Type B pancreatic cell (in vitro differentiated cells): ENCODE results near the gene MMS22L. TPM values are rescaled to one million over a fixed set of nuclear protein-coding genes. Genes with fewer than 3 reads are reported as not detected.
A peak's percentile ranks its signal among the peaks of the same experiment; 100 is the strongest.

ENCODE experiments used
- DNase-seq: peaks from one replicate; pipeline ENCODE4 v3.0.0; 2021; ENCODE audit warnings: mixed read lengths; ENCODE audit not compliant: unreplicated experiment; ENCODE audit errors: extremely low spot score
- H3K27ac Mint-ChIP-seq: 2 replicates; pipeline ENCODE4 v1.8.0; 2021; ENCODE audit warnings: mild to moderate bottlenecking, mixed read lengths
- H3K27me3 Mint-ChIP-seq: 2 replicates; pipeline ENCODE4 v1.8.0; 2021; ENCODE audit warnings: mixed read lengths
- H3K36me3 Mint-ChIP-seq: 2 replicates; pipeline ENCODE4 v1.8.0; 2021; ENCODE audit warnings: mixed read lengths
- H3K4me1 Mint-ChIP-seq: one replicate; pipeline ENCODE4 v1.8.0; 2021; ENCODE audit warnings: mixed read lengths; ENCODE audit not compliant: unreplicated experiment
- H3K4me3 Mint-ChIP-seq: 2 replicates; pipeline ENCODE4 v1.8.0; 2021; ENCODE audit warnings: mild to moderate bottlenecking, mixed read lengths
- H3K9me3 Mint-ChIP-seq: 2 replicates; pipeline ENCODE4 v1.8.0; 2021; ENCODE audit warnings: mixed read lengths
- long read RNA-seq: library from polyadenylated mRNA; unstranded; transcript quantifications from one replicate; pipeline ENCODE4 v2.0.0, GENCODE V29; 2020
- total RNA-seq: library from RNA; stranded (reverse); gene quantifications from 2 replicates; pipeline ENCODE4 v1.2.1, GENCODE V29; 2021; ENCODE audit warnings: low replicate concordance
- TF ChIP-seq, protein P1 (sequence below): fragments of 200-600 bp; sonication (generic); conservative IDR thresholded peaks from 2 replicates; pipeline ENCODE4 v1.5.0; 2021; ENCODE audit warnings: antibody characterized with exemption, mild to moderate bottlenecking

MMS22L gene
- 40.3 and 64.1 TPM in 2 replicates for total RNA-seq
- long read RNA-seq, partial matches to known transcripts = 69 of 136 reads
- long read RNA-seq, other reads (novel, unspliced or antisense) = 66 of 136 reads

GRCh38 chr6:97282726-97283617 is at the start of gene MMS22L:
MMS22L (minus strand) TSS chr6:97283216; CDS start chr6:97282477, 739 bp downstream.
- Mint-ChIP-seq H3K4me3 (peak within 1 kb of the TSS; percentile 98), H3K36me3 (peaks cover 13% of the 10 kb centered on the region), H3K27ac (peak within 1 kb of the TSS; percentile 92), H3K27me3 (no peaks in the 10 kb centered on the region), H3K4me1 (peaks cover 14% of the 10 kb centered on the region), H3K9me3 (no peaks in the 10 kb centered on the region)
- TF ChIP-seq, protein P1, sequence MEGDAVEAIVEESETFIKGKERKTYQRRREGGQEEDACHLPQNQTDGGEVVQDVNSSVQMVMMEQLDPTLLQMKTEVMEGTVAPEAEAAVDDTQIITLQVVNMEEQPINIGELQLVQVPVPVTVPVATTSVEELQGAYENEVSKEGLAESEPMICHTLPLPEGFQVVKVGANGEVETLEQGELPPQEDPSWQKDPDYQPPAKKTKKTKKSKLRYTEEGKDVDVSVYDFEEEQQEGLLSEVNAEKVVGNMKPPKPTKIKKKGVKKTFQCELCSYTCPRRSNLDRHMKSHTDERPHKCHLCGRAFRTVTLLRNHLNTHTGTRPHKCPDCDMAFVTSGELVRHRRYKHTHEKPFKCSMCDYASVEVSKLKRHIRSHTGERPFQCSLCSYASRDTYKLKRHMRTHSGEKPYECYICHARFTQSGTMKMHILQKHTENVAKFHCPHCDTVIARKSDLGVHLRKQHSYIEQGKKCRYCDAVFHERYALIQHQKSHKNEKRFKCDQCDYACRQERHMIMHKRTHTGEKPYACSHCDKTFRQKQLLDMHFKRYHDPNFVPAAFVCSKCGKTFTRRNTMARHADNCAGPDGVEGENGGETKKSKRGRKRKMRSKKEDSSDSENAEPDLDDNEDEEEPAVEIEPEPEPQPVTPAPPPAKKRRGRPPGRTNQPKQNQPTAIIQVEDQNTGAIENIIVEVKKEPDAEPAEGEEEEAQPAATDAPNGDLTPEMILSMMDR = no peak
- DNase-seq = peak; percentile 94

GRCh38 chr6:97322811-97323210 is 39.8 kb upstream of the MMS22L start:
- TF ChIP-seq, protein P1 = no peak
- H3K9me3 Mint-ChIP-seq = peaks cover 7% of the 10 kb centered on the region
- no peak overlapping the region for H3K4me3 Mint-ChIP-seq
- H3K36me3 Mint-ChIP-seq = no peaks in the 10 kb centered on the region
- H3K27ac Mint-ChIP-seq = no peak overlapping the region
- DNase-seq = no peak
- no peaks in the 10 kb centered on the region for H3K4me1 Mint-ChIP-seq
- no peaks in the 10 kb centered on the region for H3K27me3 Mint-ChIP-seq

- TF ChIP-seq, protein P1 = no peak
- Mint-ChIP-seq H3K27me3 (no peaks in the 10 kb centered on the region), H3K4me3 (no peak overlapping the region), H3K9me3 (peaks cover 2% of the 10 kb centered on the region), H3K27ac (no peak overlapping the region), H3K4me1 (no peaks in the 10 kb centered on the region), H3K36me3 (no peaks in the 10 kb centered on the region)
- DNase-seq = no peak
Observed at GRCh38 chr6:97322226-97322625, 39.2 kb upstream of the MMS22L start.

GRCh38 chr6:97316978-97317377 is 34.0 kb upstream of the MMS22L start:
- Mint-ChIP-seq H3K4me1 (no peaks in the 10 kb centered on the region), H3K36me3 (no peaks in the 10 kb centered on the region), H3K27me3 (no peaks in the 10 kb centered on the region), H3K4me3 (no peak overlapping the region), H3K27ac (no peak overlapping the region), H3K9me3 (no peaks in the 10 kb centered on the region)
- no peak for DNase-seq
- TF ChIP-seq, protein P1 = no peak

GRCh38 chr6:97312241-97312640 is 29.2 kb upstream of the MMS22L start:
- H3K27ac Mint-ChIP-seq = no peak overlapping the region
- DNase-seq = no peak
- no peaks in the 10 kb centered on the region for H3K4me1 Mint-ChIP-seq
- no peak overlapping the region for H3K4me3 Mint-ChIP-seq
- no peaks in the 10 kb centered on the region for H3K9me3 Mint-ChIP-seq
- no peaks in the 10 kb centered on the region for H3K27me3 Mint-ChIP-seq
- no peaks in the 10 kb centered on the region for H3K36me3 Mint-ChIP-seq
- TF ChIP-seq, protein P1 = no peak
